Measurements from ENCODE around the gene SYT7. TPM values are rescaled to one million over a fixed set of nuclear protein-coding genes. Genes with fewer than 3 reads are reported as not detected.

SYT7 gene
- total RNA-seq, 2 donors from 2014 or later: 2.0 to 3.4 TPM

DNA sequence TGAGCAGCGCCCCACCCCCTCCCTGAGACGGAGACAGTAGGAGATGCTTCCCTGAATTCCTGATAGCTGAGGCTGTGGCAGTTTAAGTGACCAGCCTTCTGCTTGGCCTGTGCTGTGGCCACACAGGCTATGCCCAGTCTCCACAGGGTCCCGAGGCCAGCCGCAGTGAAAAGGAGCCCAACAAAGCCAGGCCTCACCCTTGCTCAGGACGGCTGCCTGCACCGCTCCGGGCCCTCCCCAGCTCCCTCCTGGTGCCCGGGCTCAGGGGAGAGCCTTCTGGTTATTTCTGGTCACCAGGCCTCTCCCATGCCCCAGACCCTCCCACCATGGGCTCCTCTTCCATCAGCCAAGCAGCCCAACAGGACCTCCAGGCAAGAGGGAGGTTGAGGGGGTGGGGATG lies 43.5 kb downstream of the SYT7 start:
- no peak for TF ChIP-seq CTCF (conservative IDR thresholded peaks at IDR 0.05)
- Mint-ChIP-seq H3K4me3 (no peak overlapping the region), H3K27ac (no peak overlapping the region), H3K4me1 (peaks cover 29% of the 10 kb centered on the region), H3K27me3 (ENCODE audit: insufficient read depth) (peaks cover 4% of the 10 kb centered on the region), H3K36me3 (ENCODE audit: low read depth) (no peaks in the 10 kb centered on the region), H3K9me3 (no peaks in the 10 kb centered on the region)
- H3K4me3 ChIP-seq (ENCODE audit: low read length): no peak overlapping the region
- H3K27ac ChIP-seq (ENCODE audit: low read depth, low read length): no peak overlapping the region
- no peaks in the 10 kb centered on the region for H3K36me3 ChIP-seq (ENCODE audit: control insufficient read depth, insufficient read depth, low read length)
- H3K9ac ChIP-seq (ENCODE audit: extremely low read depth, low read length, poor library complexity, severe bottlenecking): no peak overlapping the region
- 89 to 100% methylated on average over 2 to 8 of the region's 8 CpGs for WGBS, 2 experiments (ENCODE audit: insufficient coverage in 1 of 2, insufficient read length in 1 of 2)
- no peaks in the 10 kb centered on the region for H3K27me3 ChIP-seq (ENCODE audit: control insufficient read depth, insufficient read depth, low read length, poor library complexity, severe bottlenecking)
- no peak for DNase-seq
- no peaks in the 10 kb centered on the region for H3K4me1 ChIP-seq (ENCODE audit: control insufficient read depth, insufficient read depth, low read length)
- H3K9me3 ChIP-seq (ENCODE audit: control insufficient read depth, low read length): no peaks in the 10 kb centered on the region

DNA sequence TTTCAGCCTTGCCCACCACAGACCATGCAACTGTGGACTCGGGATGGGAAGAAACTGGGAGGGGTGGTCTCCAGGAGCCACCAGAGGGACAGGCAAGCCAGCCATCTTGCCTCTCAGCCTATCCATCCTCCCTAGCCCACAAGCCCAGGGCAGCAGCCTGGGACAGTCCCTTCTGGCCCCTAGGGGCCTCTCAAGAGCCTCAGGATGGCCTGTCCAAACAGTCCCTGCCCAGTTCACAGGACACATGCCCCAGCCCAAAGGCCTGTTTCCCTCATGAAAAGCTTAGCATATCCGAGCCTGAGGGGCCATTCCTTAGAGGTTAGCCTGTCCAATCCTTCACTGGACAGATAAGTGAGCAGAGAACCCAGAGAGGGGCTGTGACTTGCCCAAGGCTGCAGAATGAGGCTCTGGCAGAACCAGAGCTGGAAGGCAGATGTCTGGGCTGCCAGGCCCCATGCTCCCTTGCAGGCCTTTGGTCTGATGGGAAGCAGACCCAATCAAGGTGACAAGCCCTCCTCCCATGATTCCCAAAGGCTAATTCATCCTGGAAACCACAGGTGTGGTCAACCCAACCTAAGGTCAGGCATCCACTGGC lies 44.1 kb downstream of the SYT7 start:
- Mint-ChIP-seq H3K36me3 (ENCODE audit: low read depth) (no peaks in the 10 kb centered on the region), H3K27me3 (ENCODE audit: insufficient read depth) (peaks cover 4% of the 10 kb centered on the region), H3K4me1 (peaks cover 26% of the 10 kb centered on the region), H3K4me3 (no peak overlapping the region), H3K9me3 (no peaks in the 10 kb centered on the region), H3K27ac (no peak overlapping the region)
- H3K4me3 ChIP-seq (ENCODE audit: low read length): no peak overlapping the region
- H3K27me3 ChIP-seq (ENCODE audit: control insufficient read depth, insufficient read depth, low read length, poor library complexity, severe bottlenecking): no peaks in the 10 kb centered on the region
- H3K4me1 ChIP-seq (ENCODE audit: control insufficient read depth, insufficient read depth, low read length): no peaks in the 10 kb centered on the region
- 93 to 96% methylated on average over 2 of the region's 2 CpGs for WGBS, 2 experiments (ENCODE audit: insufficient coverage in 1 of 2, insufficient read length in 1 of 2)
- TF ChIP-seq CTCF (conservative IDR thresholded peaks at IDR 0.05): peak; percentile 52
- H3K9ac ChIP-seq (ENCODE audit: extremely low read depth, low read length, poor library complexity, severe bottlenecking): no peak overlapping the region
- H3K27ac ChIP-seq (ENCODE audit: low read depth, low read length): no peak overlapping the region
- no peaks in the 10 kb centered on the region for H3K9me3 ChIP-seq (ENCODE audit: control insufficient read depth, low read length)
- DNase-seq: no peak
- no peaks in the 10 kb centered on the region for H3K36me3 ChIP-seq (ENCODE audit: control insufficient read depth, insufficient read depth, low read length)

DNA sequence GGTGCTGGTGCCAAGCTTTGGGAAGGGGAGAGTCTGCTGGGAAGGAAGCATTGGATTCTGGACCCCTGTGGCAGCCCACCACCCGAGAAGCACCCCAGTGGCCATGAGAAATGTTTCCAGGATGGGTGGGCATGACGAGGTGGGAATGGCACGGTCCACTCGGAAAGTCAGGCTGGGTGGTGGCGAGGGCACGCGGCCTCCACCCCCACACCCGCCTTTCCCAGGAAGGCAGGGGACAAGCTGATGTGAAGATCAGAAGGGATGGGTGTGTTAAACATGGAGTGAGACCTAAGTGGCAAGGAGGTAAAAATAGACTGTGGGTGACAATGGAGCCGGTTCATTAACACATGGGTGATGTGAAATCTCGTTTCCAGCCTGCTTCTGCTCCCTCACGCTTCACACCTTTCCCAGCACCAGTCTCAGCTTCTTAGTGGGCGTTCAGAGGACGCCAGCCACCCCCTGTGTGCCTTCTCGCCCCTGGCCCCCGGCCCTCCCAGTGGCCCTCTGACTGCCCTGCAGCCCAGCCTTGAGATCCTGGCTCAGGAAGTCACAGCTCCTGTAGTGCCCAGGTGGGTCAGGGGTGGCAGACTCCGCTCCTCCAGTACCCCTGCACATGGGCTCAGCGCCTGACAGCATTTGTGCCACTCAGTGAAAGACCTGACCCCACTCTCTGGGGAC lies 44.7 kb downstream of the SYT7 start:
- peaks cover 21% of the 10 kb centered on the region for H3K4me1 Mint-ChIP-seq
- Histone ChIP-seq H3K36me3 (ENCODE audit: control insufficient read depth, insufficient read depth, low read length) (no peaks in the 10 kb centered on the region), H3K27me3 (ENCODE audit: control insufficient read depth, insufficient read depth, low read length, poor library complexity, severe bottlenecking) (no peaks in the 10 kb centered on the region), H3K9ac (ENCODE audit: extremely low read depth, low read length, poor library complexity, severe bottlenecking) (no peak overlapping the region), H3K9me3 (ENCODE audit: control insufficient read depth, low read length) (no peaks in the 10 kb centered on the region), H3K27ac (ENCODE audit: low read depth, low read length) (no peak overlapping the region), H3K4me3 (ENCODE audit: low read length) (no peak overlapping the region), H3K4me1 (ENCODE audit: control insufficient read depth, insufficient read depth, low read length) (no peaks in the 10 kb centered on the region)
- H3K27ac Mint-ChIP-seq: no peak overlapping the region
- no peaks in the 10 kb centered on the region for H3K36me3 Mint-ChIP-seq (ENCODE audit: low read depth)
- H3K9me3 Mint-ChIP-seq: no peaks in the 10 kb centered on the region
- 85 to 86% methylated on average over 11 to 17 of the region's 17 CpGs for WGBS, 2 experiments (ENCODE audit: insufficient coverage in 1 of 2, insufficient read length in 1 of 2)
- TF ChIP-seq CTCF (conservative IDR thresholded peaks at IDR 0.05): no peak
- no peak for DNase-seq
- no peak overlapping the region for H3K4me3 Mint-ChIP-seq
- H3K27me3 Mint-ChIP-seq (ENCODE audit: insufficient read depth): peaks cover 4% of the 10 kb centered on the region

Measured in endodermal cell (in vitro differentiated cells).